Small intestine (tissue), 7 donors: ENCODE measurements around the gene SERPINB4. TPM values are rescaled to one million over a fixed set of nuclear protein-coding genes. Genes with fewer than 3 reads are reported as not detected.

Source experiments
- DNase-seq, 2 donors: peaks; one replicate each; pipeline versions ENCODE4 v3.0.0 to v3.0.0-alpha.2; 2013
- FAIRE-seq: peaks from 2 replicates; lab custom pipeline; 2012; peaks lifted over from hg19 to GRCh38; lab: Jason Lieb, UNC
- H3K27ac ChIP-seq, 3 donors: one replicate each; pipeline ENCODE4 v1.5.1; 2013; ENCODE audit warnings: low read length in 2 of 3, mild to moderate bottlenecking in 2 of 3, control low read depth in 1 of 3, inconsistent platforms in 1 of 3, low read depth in 1 of 3, moderate library complexity in 1 of 3
- H3K27me3 ChIP-seq, 3 donors: one replicate each; pipeline ENCODE4 v1.6.1; 2013; ENCODE audit warnings: low read length in 3 of 3, inconsistent platforms in 1 of 3; ENCODE audit not compliant: control insufficient read depth in 3 of 3, insufficient read depth in 3 of 3
- H3K36me3 ChIP-seq, 3 donors: one replicate each; pipeline ENCODE4 v1.6.1; 2013; ENCODE audit warnings: low read length in 3 of 3, inconsistent platforms in 1 of 3, low read depth in 1 of 3, mild to moderate bottlenecking in 1 of 3, moderate library complexity in 1 of 3; ENCODE audit not compliant: control insufficient read depth in 3 of 3, insufficient read depth in 2 of 3
- H3K4me1 ChIP-seq, 3 donors: one replicate each; pipeline ENCODE4 v1.6.1; 2013; ENCODE audit warnings: low read length in 2 of 3, inconsistent platforms in 1 of 3, low read depth in 1 of 3, mild to moderate bottlenecking in 1 of 3, moderate library complexity in 1 of 3; ENCODE audit not compliant: control insufficient read depth in 3 of 3, insufficient read depth in 2 of 3
- H3K4me3 ChIP-seq, 3 donors: one replicate each; pipeline ENCODE4 v1.5.1; 2013; ENCODE audit warnings: low read length in 3 of 3, control low read depth in 1 of 3, inconsistent platforms in 1 of 3, low read depth in 1 of 3, mild to moderate bottlenecking in 1 of 3, moderate library complexity in 1 of 3
- H3K9me3 ChIP-seq, 2 donors: one replicate each; pipeline ENCODE4 v1.6.1; 2013; ENCODE audit warnings: low read depth in 1 of 2, low read length in 1 of 2; ENCODE audit not compliant: control insufficient read depth in 2 of 2, insufficient read depth in 1 of 2
- WGBS, 3 donors: extraction: QIAGEN DNeasy Blood & Tissue Kit; methylation state at CpG; one replicate each; pipeline ENCODE4 v1.1.7; 2013; 5-methylcytosine and 5-hydroxymethylcytosine counted together
- polyA plus RNA-seq, 4 donors: library from polyadenylated mRNA; stranded (reverse) in 3 of 4; unstranded in 1 of 4; fragments of 200-250 nt in 3 of 4; fragments of 120-200 nt in 1 of 4; gene quantifications; one replicate each; pipeline versions ENCODE4 v1.2.1 to v1.2.3, GENCODE V29; 2013
- donor health status: healthy with polysubstance abuse.
- donor health status: control.
- donor health status: control.
- donor health status: Bipolar disorder and iron deficiency.
- donor health status: healthy.

Gene SERPINB4
- polyA plus RNA-seq, 4 donors = not detected

GRCh38 chr18:63591725-63592124 lies 52.3 kb downstream of the SERPINB4 start:
- FAIRE-seq (no peak), DNase-seq (no peak)
- WGBS, 3 donors = 70 to 81% (median 71%) methylated on average over 3 of the region's 3 CpGs
- H3K4me3 ChIP-seq = no peak overlapping the region
- no peaks in the 10 kb centered on the region for H3K9me3 ChIP-seq
- no peaks in the 10 kb centered on the region for H3K27me3 ChIP-seq
- no peaks in the 10 kb centered on the region for H3K36me3 ChIP-seq
- H3K27ac ChIP-seq = no peak overlapping the region
- H3K4me1 ChIP-seq = no peaks in the 10 kb centered on the region

GRCh38 chr18:63590966-63591695 lies 52.9 kb downstream of the SERPINB4 start:
- no peaks in the 10 kb centered on the region for H3K9me3 ChIP-seq
- FAIRE-seq = no peak
- H3K27me3 ChIP-seq = no peaks in the 10 kb centered on the region
- H3K4me3 ChIP-seq = no peak overlapping the region
- no peak overlapping the region for H3K27ac ChIP-seq
- no peaks in the 10 kb centered on the region for H3K4me1 ChIP-seq
- no peak for DNase-seq
- 80 to 82% (median 81%) methylated on average over 3 of the region's 3 CpGs for WGBS, 3 donors
- H3K36me3 ChIP-seq = no peaks in the 10 kb centered on the region

- no peak for FAIRE-seq
- Histone ChIP-seq H3K4me3 (no peak overlapping the region), H3K9me3 (no peaks in the 10 kb centered on the region), H3K36me3 (no peaks in the 10 kb centered on the region), H3K4me1 (no peaks in the 10 kb centered on the region), H3K27ac (no peak overlapping the region), H3K27me3 (no peaks in the 10 kb centered on the region)
- 51 to 73% (median 54%) methylated on average over 2 of the region's 2 CpGs for WGBS, 3 donors
- no peak for DNase-seq
Observed at GRCh38 chr18:63590373-63590772, 53.7 kb downstream of the SERPINB4 start.

GRCh38 chr18:63588909-63589308 lies 55.1 kb downstream of the SERPINB4 start:
- no peaks in the 10 kb centered on the region for H3K27me3 ChIP-seq
- DNase-seq = no peak
- no peaks in the 10 kb centered on the region for H3K36me3 ChIP-seq
- H3K27ac ChIP-seq = no peak overlapping the region
- H3K4me3 ChIP-seq = no peak overlapping the region
- H3K4me1 ChIP-seq = no peaks in the 10 kb centered on the region
- no peaks in the 10 kb centered on the region for H3K9me3 ChIP-seq
- WGBS, 3 donors = 45 to 64% (median 49%) methylated on average over 5 of the region's 5 CpGs
- no peak for FAIRE-seq

Other genes starting within 250 kb of the SERPINB4 start
- 10 to 100 TPM; 27.2 to 61.7 (median 33.7) TPM for gene VPS4B, start 221.8 kb downstream of the SERPINB4 start, polyA plus RNA-seq
- 10 to 100 TPM in 2 of 4 donors, 1 to 10 TPM in 1, under 1 TPM in 1; 0.22 to 13.2 (median 6.8) TPM for gene SERPINB5, start 167.3 kb downstream of the SERPINB4 start, polyA plus RNA-seq
- not detected for gene SERPINB12, start 101.9 kb downstream of the SERPINB4 start, polyA plus RNA-seq
- gene SERPINB13, start 56.9 kb downstream of the SERPINB4 start, polyA plus RNA-seq = not detected
- under 1 TPM in 2 of 4 donors, not detected in 2; 0.06 to 0.81 TPM for gene SERPINB3, start 17.6 kb upstream of the SERPINB4 start, polyA plus RNA-seq
- not detected for gene SERPINB11, start 58.7 kb upstream of the SERPINB4 start, polyA plus RNA-seq
- gene SERPINB7, start 131.2 kb upstream of the SERPINB4 start, polyA plus RNA-seq = not detected
- gene SERPINB2, start 243.4 kb upstream of the SERPINB4 start, polyA plus RNA-seq = under 1 TPM; 0.03 to 0.81 (median 0.38) TPM